ENCODE data around the gene PSD.

Gene PSD

GRCh38 chr10:102420714-102421506, 2.3 kb upstream of the PSD start, which contains the start of gene FBXL15:
TSS of gene FBXL15 (plus strand) at chr10:102420836. CDS start at chr10:102421130, 294 bp downstream.
- H3K27ac ChIP-seq (ENCODE audit: extremely low read depth, low read depth, low read length), result peak within 1 kb of the TSS; percentile 65
- CTCF ChIA-PET, result interaction anchor here (0.7 to 5.6 kb wide), 10 partner anchors 11 to 191 kb away, joined by 3 to 57 read pairs (median 8); partner anchors contain the start of genes CUEDC2 and NFKB2
- peak within 1 kb of the TSS; percentile 80 for H3K4me3 ChIP-seq (ENCODE audit: low read depth, low read length)
- H3K4me1 ChIP-seq (ENCODE audit: control insufficient read depth, insufficient read depth, low read length), result peaks cover 9% of the 10 kb centered on the region
- peaks cover 0 to 29% of the 10 kb centered on the region in 2 experiments; a peak in 1 of 3 replicates for H3K36me3 ChIP-seq (ENCODE audit: control insufficient read depth in 2 of 2, insufficient read depth in 1 of 2, low read length in 2 of 2)
- POLR2A ChIA-PET, result interaction anchor here (0.8 to 5.2 kb wide), 17 partner anchors 9 to 269 kb away, joined by 3 to 42 read pairs (median 5); partner anchors contain the start of genes C10orf95 and CUEDC2
- no peaks in the 10 kb centered on the region for H3K9me3 ChIP-seq (ENCODE audit: control insufficient read depth, insufficient read depth, low read depth, low read length)
- TF ChIP-seq ZBTB1 (tag by site-specific recombination; IDR thresholded peaks at IDR 0.05), result peak; percentile 6; the same call in 1 of the 2 replicates
- TF ChIP-seq KLF7 (tag by site-specific recombination; IDR thresholded peaks at IDR 0.05; ENCODE audit: borderline replicate concordance), result peak; percentile 80; the same call in 1 of the 2 replicates
- TF ChIP-seq, protein P1, sequence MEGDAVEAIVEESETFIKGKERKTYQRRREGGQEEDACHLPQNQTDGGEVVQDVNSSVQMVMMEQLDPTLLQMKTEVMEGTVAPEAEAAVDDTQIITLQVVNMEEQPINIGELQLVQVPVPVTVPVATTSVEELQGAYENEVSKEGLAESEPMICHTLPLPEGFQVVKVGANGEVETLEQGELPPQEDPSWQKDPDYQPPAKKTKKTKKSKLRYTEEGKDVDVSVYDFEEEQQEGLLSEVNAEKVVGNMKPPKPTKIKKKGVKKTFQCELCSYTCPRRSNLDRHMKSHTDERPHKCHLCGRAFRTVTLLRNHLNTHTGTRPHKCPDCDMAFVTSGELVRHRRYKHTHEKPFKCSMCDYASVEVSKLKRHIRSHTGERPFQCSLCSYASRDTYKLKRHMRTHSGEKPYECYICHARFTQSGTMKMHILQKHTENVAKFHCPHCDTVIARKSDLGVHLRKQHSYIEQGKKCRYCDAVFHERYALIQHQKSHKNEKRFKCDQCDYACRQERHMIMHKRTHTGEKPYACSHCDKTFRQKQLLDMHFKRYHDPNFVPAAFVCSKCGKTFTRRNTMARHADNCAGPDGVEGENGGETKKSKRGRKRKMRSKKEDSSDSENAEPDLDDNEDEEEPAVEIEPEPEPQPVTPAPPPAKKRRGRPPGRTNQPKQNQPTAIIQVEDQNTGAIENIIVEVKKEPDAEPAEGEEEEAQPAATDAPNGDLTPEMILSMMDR (tag by site-specific recombination; IDR thresholded peaks at IDR 0.05), result no peak
- no peak for TF ChIP-seq ZNF112 (tag by site-specific recombination; IDR thresholded peaks at IDR 0.05)
- no peak for TF ChIP-seq ZNF223 (tag by site-specific recombination; IDR thresholded peaks at IDR 0.05)
- TF ChIP-seq, protein P2, sequence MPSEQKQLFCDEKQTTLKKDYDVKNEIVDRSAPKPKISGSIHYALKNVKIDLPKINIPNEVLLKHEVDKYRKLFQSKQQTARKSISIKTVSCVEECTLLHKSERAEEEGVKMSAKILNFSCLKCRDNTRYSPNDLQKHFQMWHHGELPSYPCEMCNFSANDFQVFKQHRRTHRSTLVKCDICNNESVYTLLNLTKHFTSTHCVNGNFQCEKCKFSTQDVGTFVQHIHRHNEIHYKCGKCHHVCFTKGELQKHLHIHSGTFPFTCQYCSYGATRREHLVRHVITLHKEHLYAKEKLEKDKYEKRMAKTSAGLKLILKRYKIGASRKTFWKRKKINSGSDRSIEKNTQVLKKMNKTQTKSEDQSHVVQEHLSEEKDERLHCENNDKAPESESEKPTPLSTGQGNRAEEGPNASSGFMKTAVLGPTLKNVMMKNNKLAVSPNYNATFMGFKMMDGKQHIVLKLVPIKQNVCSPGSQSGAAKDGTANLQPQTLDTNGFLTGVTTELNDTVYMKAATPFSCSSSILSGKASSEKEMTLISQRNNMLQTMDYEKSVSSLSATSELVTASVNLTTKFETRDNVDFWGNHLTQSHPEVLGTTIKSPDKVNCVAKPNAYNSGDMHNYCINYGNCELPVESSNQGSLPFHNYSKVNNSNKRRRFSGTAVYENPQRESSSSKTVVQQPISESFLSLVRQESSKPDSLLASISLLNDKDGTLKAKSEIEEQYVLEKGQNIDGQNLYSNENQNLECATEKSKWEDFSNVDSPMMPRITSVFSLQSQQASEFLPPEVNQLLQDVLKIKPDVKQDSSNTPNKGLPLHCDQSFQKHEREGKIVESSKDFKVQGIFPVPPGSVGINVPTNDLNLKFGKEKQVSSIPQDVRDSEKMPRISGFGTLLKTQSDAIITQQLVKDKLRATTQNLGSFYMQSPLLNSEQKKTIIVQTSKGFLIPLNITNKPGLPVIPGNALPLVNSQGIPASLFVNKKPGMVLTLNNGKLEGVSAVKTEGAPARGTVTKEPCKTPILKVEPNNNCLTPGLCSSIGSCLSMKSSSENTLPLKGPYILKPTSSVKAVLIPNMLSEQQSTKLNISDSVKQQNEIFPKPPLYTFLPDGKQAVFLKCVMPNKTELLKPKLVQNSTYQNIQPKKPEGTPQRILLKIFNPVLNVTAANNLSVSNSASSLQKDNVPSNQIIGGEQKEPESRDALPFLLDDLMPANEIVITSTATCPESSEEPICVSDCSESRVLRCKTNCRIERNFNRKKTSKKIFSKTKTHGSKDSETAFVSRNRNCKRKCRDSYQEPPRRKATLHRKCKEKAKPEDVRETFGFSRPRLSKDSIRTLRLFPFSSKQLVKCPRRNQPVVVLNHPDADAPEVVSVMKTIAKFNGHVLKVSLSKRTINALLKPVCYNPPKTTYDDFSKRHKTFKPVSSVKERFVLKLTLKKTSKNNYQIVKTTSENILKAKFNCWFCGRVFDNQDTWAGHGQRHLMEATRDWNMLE (tag by site-specific recombination; conservative IDR thresholded peaks at IDR 0.05; ENCODE audit: low read depth), result peak; percentile 81
- peak; percentile 31; the same call in 1 of the 2 replicates for TF ChIP-seq GLIS1 (tag by site-specific recombination; IDR thresholded peaks at IDR 0.05)
- no peak; the same call in 1 of the 2 replicates for TF ChIP-seq ZNF16 (tag by site-specific recombination; IDR thresholded peaks at IDR 0.05; ENCODE audit: low read depth)
- TF ChIP-seq ZBTB26 (tag by site-specific recombination; optimal IDR thresholded peaks at IDR 0.05), result peak; percentile 44
- TF ChIP-seq GLI2 (tag by site-specific recombination; IDR thresholded peaks at IDR 0.05; ENCODE audit: borderline replicate concordance, low read depth), result no peak; the same call in 1 of the 2 replicates
- TF ChIP-seq ZNF488 (tag by site-specific recombination; IDR thresholded peaks at IDR 0.05), result no peak
- peak; percentile 100 for TF ChIP-seq ZBTB17 (tag by site-specific recombination; IDR thresholded peaks at IDR 0.05)
- TF ChIP-seq ZNF791 (tag by site-specific recombination; IDR thresholded peaks at IDR 0.05), result no peak
- TF ChIP-seq AEBP2 (tag by site-specific recombination; IDR thresholded peaks at IDR 0.05; ENCODE audit: borderline replicate concordance), result peak; percentile 66; the same call in 1 of the 2 replicates
- TF ChIP-seq ZNF571 (tag by site-specific recombination; IDR thresholded peaks at IDR 0.05), result no peak
- peak; percentile 62; the same call in 1 of the 2 replicates for TF ChIP-seq ZNF121 (tag by site-specific recombination; IDR thresholded peaks at IDR 0.05)
- no peak for TF ChIP-seq ZNF274 (IDR thresholded peaks at IDR 0.05; ENCODE audit: low read length)
- TF ChIP-seq ZNF274 (tag by site-specific recombination; IDR thresholded peaks at IDR 0.05; ENCODE audit: borderline replicate concordance), result no peak
- TF ChIP-seq, protein P3, sequence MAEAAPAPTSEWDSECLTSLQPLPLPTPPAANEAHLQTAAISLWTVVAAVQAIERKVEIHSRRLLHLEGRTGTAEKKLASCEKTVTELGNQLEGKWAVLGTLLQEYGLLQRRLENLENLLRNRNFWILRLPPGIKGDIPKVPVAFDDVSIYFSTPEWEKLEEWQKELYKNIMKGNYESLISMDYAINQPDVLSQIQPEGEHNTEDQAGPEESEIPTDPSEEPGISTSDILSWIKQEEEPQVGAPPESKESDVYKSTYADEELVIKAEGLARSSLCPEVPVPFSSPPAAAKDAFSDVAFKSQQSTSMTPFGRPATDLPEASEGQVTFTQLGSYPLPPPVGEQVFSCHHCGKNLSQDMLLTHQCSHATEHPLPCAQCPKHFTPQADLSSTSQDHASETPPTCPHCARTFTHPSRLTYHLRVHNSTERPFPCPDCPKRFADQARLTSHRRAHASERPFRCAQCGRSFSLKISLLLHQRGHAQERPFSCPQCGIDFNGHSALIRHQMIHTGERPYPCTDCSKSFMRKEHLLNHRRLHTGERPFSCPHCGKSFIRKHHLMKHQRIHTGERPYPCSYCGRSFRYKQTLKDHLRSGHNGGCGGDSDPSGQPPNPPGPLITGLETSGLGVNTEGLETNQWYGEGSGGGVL (tag by site-specific recombination; IDR thresholded peaks at IDR 0.05), result no peak
- TF ChIP-seq ZNF670 (tag by site-specific recombination; IDR thresholded peaks at IDR 0.05; ENCODE audit: low read depth), result no peak
- TF ChIP-seq ZEB2 (tag by site-specific recombination; IDR thresholded peaks at IDR 0.05), result peak; percentile 91

All from HEK293 (cell line).